OCI-LY1 (cell line): ENCODE results near the gene SLC35A5.
"Not testable (repeated sequence)": the region's sequence is repeated elsewhere in the genome, so short reads cannot be mapped to it uniquely, and the experiment has no call there.

ENCODE experiments used
- H2AFZ ChIP-seq: fragments of 200-600 bp; sonication (generic), shearing (Covaris generic); 2 replicates; pipeline ENCODE4 v1.6.0; 2014; ENCODE audit warnings: antibody characterized with exemption, mild to moderate bottlenecking, low read length
- H3F3A ChIP-seq: fragments of 200-600 bp; sonication (generic), shearing (Covaris generic); 2 replicates; pipeline ENCODE4 v1.6.0; 2014; ENCODE audit warnings: mild to moderate bottlenecking, antibody characterized with exemption, low read length, moderate library complexity; ENCODE audit not compliant: insufficient read depth
- H3K27ac ChIP-seq: fragments of 200-600 bp; sonication (generic); 2 replicates; pipeline ENCODE4 v1.5.1; 2014; ENCODE audit warnings: low read length, mixed run types, mild to moderate bottlenecking, low read depth; ENCODE audit not compliant: poor library complexity, severe bottlenecking
- H3K27me3 ChIP-seq: fragments of 200-600 bp; sonication (generic); 2 replicates; pipeline ENCODE4 v1.6.0; 2014; ENCODE audit warnings: antibody characterized with exemption, mild to moderate bottlenecking, low read length, moderate library complexity; ENCODE audit not compliant: insufficient read depth
- H3K36me3 ChIP-seq: fragments of 200-600 bp; sonication (generic); 2 replicates; pipeline ENCODE4 v1.6.1; 2014; ENCODE audit warnings: mild to moderate bottlenecking, antibody characterized with exemption, low read length, moderate library complexity, mixed read lengths; ENCODE audit not compliant: insufficient read depth
- H3K4me1 ChIP-seq: fragments of 200-600 bp; sonication (generic); 2 replicates; pipeline ENCODE4 v1.5.1; 2014; ENCODE audit warnings: mild to moderate bottlenecking, low read length, moderate library complexity; ENCODE audit not compliant: insufficient read depth, severe bottlenecking
- H3K4me2 ChIP-seq: fragments of 200-600 bp; sonication (generic), shearing (Covaris generic); 2 replicates; pipeline ENCODE4 v1.6.1; 2014; ENCODE audit warnings: low read length
- H3K4me3 ChIP-seq: fragments of 200-600 bp; sonication (generic); 2 replicates; pipeline ENCODE4 v1.5.1; 2014; ENCODE audit warnings: low read length, low read depth, mild to moderate bottlenecking, mixed read lengths; ENCODE audit not compliant: poor library complexity, severe bottlenecking
- H3K79me2 ChIP-seq: fragments of 200-600 bp; shearing (Covaris generic); 2 replicates; pipeline ENCODE4 v1.6.1; 2016; ENCODE audit warnings: mixed run types, low read length, mixed read lengths; ENCODE audit not compliant: insufficient read depth
- H3K9ac ChIP-seq: fragments of 200-600 bp; sonication (generic), shearing (Covaris generic); 2 replicates; pipeline ENCODE4 v1.6.1; 2014; ENCODE audit warnings: mild to moderate bottlenecking, low read length, mixed read lengths
- H3K9me2 ChIP-seq: fragments of 200-600 bp; sonication (generic), shearing (Covaris generic); 2 replicates; pipeline ENCODE4 v1.6.1; 2014; ENCODE audit warnings: low read depth, mild to moderate bottlenecking, low read length, mixed read lengths
- H3K9me3 ChIP-seq: fragments of 200-600 bp; shearing (Covaris generic); 2 replicates; pipeline ENCODE4 v1.6.1; 2014; ENCODE audit warnings: low read length, mixed read lengths
- H4K20me1 ChIP-seq: fragments of 200-600 bp; sonication (generic), shearing (Covaris generic); 2 replicates; pipeline ENCODE4 v1.6.0; 2016; ENCODE audit warnings: mild to moderate bottlenecking, low read length; ENCODE audit not compliant: insufficient read depth
- CTCF ChIP-seq: fragments of 200-600 bp; sonication (generic), shearing (Covaris generic); IDR thresholded peaks from 2 replicates; pipeline ENCODE4 v1.5.1; 2017; ENCODE audit warnings: mild to moderate bottlenecking, antibody characterized with exemption, low read length, moderate library complexity, mixed read lengths
- EZH2 ChIP-seq: fragments of 200-600 bp; sonication (generic), shearing (Covaris generic); IDR thresholded peaks from 2 replicates; pipeline ENCODE4 v1.8.0; 2017; ENCODE audit warnings: borderline replicate concordance, mixed run types, mild to moderate bottlenecking, antibody characterized with exemption, low read length, moderate library complexity, mixed read lengths

Gene SLC35A5

GRCh38 chr3:112561734-112562529, at the start of gene SLC35A5, which contains the start of gene ATG3:
SLC35A5 (plus strand) TSS chr3:112562045; CDS start chr3:112563404, 1,359 bp downstream.
ATG3 (minus strand) TSS chr3:112561962; CDS start chr3:112561528, 434 bp downstream.
- Histone ChIP-seq H3K9me3 (no peaks in the 10 kb centered on the region), H3K27me3 (no peaks in the 10 kb centered on the region), H3K79me2 (peaks cover 38% of the 10 kb centered on the region), H3K4me3 (peak within 1 kb of the TSS; percentile 99), H4K20me1 (no peaks in the 10 kb centered on the region), H3K4me1 (peaks cover 32% of the 10 kb centered on the region), H2AFZ (0 out of 2 replicates have a peak within 1 kb of the TSS, but pooled peaks have one; percentile 75), H3K9me2 (no peaks in the 10 kb centered on the region), H3K9ac (peak within 1 kb of the TSS; percentile 79), H3K4me2 (peak within 1 kb of the TSS; percentile 73), H3K27ac (peak within 1 kb of the TSS; percentile 83), H3K36me3 (peaks cover 16% of the 10 kb centered on the region), H3F3A (no peaks in the 10 kb centered on the region)
- no peak for TF ChIP-seq CTCF

- Histone ChIP-seq H3K9ac (no peak overlapping the region), H3K36me3 (no peaks in the 10 kb centered on the region)
- TF ChIP-seq CTCF: no peak
- TF ChIP-seq EZH2: no peak
These were observed 49.5 kb upstream of the SLC35A5 start for GRCh38 chr3:112512320-112512719.

GRCh38 chr3:112514527-112515128, 47.2 kb upstream of the SLC35A5 start:
- Histone ChIP-seq H3K9ac (no peak overlapping the region), H3K36me3 (no peaks in the 10 kb centered on the region), H3F3A (no peaks in the 10 kb centered on the region), H3K4me2 (no peak overlapping the region), H3K79me2 (no peaks in the 10 kb centered on the region), H3K9me2 (no peaks in the 10 kb centered on the region), H3K27ac (no peak overlapping the region), H3K27me3 (no peaks in the 10 kb centered on the region), H4K20me1 (no peaks in the 10 kb centered on the region), H3K4me1 (no peaks in the 10 kb centered on the region), H3K9me3 (no peaks in the 10 kb centered on the region), H2AFZ (0 out of 2 replicates have a peak overlapping the region, but pooled peaks have one; percentile 29), H3K4me3 (no peak overlapping the region)
- TF ChIP-seq CTCF (no peak), EZH2 (no peak)

More at GRCh38 chr3:112512320-112512719, 49.5 kb upstream of the SLC35A5 start:
- H3K4me3 ChIP-seq: no peak overlapping the region
- H3K27ac ChIP-seq: no peak overlapping the region
- no peaks in the 10 kb centered on the region for H3K27me3 ChIP-seq
- H3F3A ChIP-seq: no peaks in the 10 kb centered on the region
- no peaks in the 10 kb centered on the region for H4K20me1 ChIP-seq
- H3K9me2 ChIP-seq: no peaks in the 10 kb centered on the region
- no peaks in the 10 kb centered on the region for H3K9me3 ChIP-seq
- no peak overlapping the region for H2AFZ ChIP-seq
- no peaks in the 10 kb centered on the region for H3K4me1 ChIP-seq
- H3K4me2 ChIP-seq: no peak overlapping the region
- H3K79me2 ChIP-seq: no peaks in the 10 kb centered on the region

GRCh38 chr3:112518970-112519369, 42.9 kb upstream of the SLC35A5 start:
- not testable (repeated sequence) for H3K27me3 ChIP-seq, H3K27ac ChIP-seq, H3K9me2 ChIP-seq, H3K4me2 ChIP-seq, H3K36me3 ChIP-seq, H3K9ac ChIP-seq, H3K4me3 ChIP-seq, H3F3A ChIP-seq, H3K9me3 ChIP-seq, H2AFZ ChIP-seq, H4K20me1 ChIP-seq, H3K4me1 ChIP-seq, H3K79me2 ChIP-seq
